ENCODE data around the gene SLC37A3. TPM values are rescaled to one million over a fixed set of nuclear protein-coding genes. Genes with fewer than 3 reads are reported as not detected.

SLC37A3 gene
- total RNA-seq, 1 donor from 2014 or later = 45.6 TPM

DNA sequence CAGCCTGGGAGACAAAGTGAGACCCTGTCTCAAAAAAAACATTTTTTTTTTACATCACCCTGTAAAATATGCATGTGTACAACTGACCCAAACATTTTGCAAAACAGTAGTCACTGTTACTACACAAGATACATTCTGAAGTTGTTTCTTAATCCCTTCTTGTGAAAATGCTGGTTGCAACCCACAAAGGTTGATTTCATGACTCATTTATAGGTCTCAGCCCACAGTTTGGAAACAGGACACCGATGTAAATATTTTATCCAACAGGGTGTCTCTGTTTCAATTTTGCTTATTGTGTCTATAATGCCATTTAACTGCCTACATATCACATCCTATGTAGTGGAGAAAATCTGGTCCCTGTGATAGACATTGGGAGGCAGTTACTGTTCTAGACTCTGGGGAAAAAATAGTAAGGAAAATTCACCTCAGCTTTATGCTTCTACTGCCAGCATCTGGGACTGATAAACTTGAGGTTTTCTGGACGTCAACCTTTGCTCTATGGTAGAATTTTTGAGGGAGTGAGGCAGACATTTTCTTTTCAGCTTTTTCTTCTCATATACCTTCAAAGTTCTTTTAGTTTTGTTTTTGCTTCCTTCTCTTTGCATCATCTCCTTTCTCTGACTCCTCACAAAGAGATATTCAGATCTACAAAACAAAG lies 4.0 kb upstream of the SLC37A3 start:
- DNase-seq (ENCODE audit: low spot score) = no peak

- no peak for DNase-seq (ENCODE audit: low spot score)
Observed at GRCh38 chr7:140400381-140400780, 2.1 kb upstream of the SLC37A3 start.

GRCh38 chr7:140398821-140399220 lies 491 bp upstream of the SLC37A3 start:
- peak; percentile 28 for DNase-seq (ENCODE audit: low spot score)

DNA sequence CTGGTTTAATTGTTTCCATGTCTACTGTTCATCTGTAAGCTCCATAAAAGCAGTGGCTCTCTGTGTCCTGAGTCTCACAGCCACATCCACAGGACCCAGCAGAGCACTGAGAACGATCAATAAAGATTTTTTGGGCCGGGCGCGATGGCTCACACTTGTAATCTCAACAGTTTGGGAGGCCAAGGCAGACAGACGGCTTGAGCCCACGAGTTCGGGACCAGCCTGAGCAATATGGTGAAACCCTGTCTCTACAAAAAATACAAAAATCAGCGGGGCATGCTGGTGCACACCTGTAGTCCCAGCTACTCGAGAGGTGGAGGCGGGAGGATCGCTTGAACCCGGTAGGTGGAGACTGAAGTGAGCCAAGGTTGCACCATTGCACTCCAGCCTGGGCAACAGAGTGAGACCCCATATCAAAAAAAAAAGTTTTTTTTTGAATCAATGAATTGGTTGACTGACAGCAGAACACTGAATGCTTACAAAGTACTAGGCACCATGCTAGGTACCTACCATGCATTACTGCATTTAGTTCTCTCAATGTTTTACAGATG lies 4.5 kb downstream of the SLC37A3 start:
- DNase-seq (ENCODE audit: low spot score) = peak; percentile 41

GRCh38 chr7:140391634-140392033 lies 6.7 kb downstream of the SLC37A3 start:
- DNase-seq (ENCODE audit: low spot score) = no peak

DNA sequence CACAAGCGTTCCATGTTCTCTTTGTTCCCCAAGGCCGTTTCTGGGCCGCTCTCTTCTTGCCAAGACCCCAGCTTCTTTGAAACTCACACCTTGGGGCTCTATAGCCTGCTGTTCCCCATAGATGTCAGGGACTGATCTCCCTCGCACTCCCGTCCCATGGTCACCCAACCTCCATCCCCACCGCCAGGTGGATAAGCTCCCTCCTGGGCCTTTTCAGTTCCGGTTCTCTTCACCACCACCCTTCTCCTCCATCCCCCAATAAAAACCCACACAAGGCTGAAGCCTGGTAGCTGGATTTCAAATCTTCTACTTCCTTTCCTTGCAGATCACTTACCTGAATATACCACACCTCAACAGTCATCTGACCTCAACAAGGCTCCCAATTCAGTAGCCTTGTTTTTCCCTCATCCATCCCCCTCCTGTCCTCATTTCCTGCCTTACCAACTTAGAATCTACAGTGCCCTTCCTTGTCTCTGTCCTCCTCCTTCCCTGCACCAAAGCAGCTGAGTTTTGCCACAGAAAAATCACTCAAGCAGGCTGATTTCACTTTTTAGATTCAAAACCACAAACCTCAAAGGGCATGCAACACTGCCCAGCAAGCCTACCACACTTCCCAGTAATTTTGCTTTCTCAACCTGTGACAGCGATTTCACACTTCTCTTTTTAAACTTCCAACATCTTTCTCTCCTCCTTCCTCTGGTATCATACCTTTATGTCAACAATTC lies 7.7 kb downstream of the SLC37A3 start:
- DNase-seq (ENCODE audit: low spot score) = peak; percentile 62

GRCh38 chr7:140390034-140390433 lies 8.3 kb downstream of the SLC37A3 start:
- DNase-seq (ENCODE audit: low spot score) = peak; percentile 4

GRCh38 chr7:140389445-140389844 lies 8.9 kb downstream of the SLC37A3 start:
- no peak for DNase-seq (ENCODE audit: low spot score)

DNA sequence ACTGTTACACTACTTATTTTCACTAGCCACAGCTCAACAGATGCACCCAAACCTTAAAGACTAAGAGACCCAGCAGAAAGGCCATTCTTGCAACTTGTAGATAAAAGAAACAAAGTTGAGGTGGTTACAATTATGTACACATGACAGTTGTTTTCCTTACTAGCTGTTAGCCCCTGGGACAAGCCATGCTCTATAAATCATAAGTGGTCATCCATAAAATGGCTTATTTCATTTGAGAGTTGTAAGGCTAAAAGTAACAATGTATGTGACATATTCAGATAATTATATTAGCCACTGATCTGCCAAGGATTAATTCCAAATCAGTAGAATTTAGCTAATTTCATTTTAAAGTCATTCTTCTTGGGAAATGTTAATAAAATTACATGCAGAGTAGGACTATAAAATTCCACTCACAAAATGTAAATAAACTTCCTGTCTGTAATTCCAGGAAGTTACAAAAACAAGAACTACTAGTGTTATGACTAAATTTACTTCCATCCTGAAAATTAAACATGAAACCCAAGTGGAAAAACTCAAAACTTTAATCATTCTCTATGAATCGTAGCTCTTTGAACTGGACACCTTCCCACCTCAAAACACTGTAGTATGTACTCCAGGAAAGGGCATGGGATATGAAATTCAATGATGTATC lies 13.3 kb downstream of the SLC37A3 start:
- no peak for DNase-seq (ENCODE audit: low spot score)

- peak; percentile 22 for DNase-seq (ENCODE audit: low spot score)
Observed at GRCh38 chr7:140383954-140384713, 14.2 kb downstream of the SLC37A3 start.

- DNase-seq (ENCODE audit: low spot score) = peak; percentile 9
Observed at GRCh38 chr7:140375892-140376730, 22.2 kb downstream of the SLC37A3 start.

GRCh38 chr7:140375323-140375722 lies 23.0 kb downstream of the SLC37A3 start:
- DNase-seq (ENCODE audit: low spot score) = no peak

DNA sequence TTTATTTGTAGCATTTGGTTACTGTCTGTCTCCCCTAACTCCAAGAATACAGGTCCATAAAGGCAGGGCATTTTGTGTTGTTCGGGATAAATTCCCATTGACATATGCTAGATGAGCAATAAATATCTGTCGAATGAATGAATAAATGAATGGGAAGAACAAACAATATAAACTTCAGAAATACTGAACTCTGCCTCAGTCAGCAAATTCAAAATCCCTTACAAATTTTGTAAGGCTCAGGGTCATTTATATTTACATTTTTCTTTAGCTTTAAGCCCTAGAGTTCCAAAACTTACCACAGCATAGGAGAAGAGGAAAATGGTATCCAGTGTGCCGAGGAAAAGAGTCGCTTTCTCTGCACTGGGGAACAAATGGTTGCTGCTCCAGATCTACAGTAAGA lies 29.0 kb downstream of the SLC37A3 start:
- no peak for DNase-seq (ENCODE audit: low spot score)

DNA sequence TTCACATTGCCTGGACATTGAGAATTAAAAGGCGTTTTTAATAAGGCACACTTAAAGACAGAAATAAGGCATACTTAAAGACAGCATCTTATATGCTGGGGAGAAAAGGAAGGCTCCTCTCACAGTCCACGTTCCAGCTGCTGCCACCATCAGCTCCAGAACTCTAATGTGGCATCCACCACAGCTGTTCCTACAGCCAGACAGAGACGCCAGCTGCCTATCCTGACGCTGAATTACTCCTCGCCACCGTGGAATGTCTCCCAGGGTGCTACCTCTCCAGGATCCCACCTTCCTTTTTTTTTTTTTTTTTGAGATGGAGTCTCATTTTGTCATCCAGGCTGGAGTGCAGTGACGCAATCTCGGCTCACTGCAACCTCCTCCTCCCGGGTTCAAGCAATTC lies 30.8 kb downstream of the SLC37A3 start:
- no peak for DNase-seq (ENCODE audit: low spot score)

DNA sequence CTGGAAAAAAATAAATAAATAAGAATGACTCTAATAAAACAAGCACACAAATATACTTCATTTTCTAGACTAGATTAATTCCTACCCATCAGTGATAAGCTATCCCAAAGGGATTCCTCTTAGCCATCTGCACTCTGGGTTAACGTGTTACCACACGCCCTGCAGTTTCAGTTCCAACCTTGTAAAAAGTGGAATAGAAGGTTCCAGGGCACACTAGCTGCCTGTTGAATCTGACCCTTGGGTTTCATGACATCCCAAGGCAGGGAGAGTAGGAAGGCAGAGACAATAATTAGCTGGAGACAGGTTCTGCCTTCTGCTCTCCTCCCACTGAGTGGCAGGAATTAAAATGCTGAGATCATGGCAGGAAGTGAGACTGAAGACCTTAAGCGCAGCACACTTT lies 33.5 kb downstream of the SLC37A3 start:
- no peak for DNase-seq (ENCODE audit: low spot score)

DNA sequence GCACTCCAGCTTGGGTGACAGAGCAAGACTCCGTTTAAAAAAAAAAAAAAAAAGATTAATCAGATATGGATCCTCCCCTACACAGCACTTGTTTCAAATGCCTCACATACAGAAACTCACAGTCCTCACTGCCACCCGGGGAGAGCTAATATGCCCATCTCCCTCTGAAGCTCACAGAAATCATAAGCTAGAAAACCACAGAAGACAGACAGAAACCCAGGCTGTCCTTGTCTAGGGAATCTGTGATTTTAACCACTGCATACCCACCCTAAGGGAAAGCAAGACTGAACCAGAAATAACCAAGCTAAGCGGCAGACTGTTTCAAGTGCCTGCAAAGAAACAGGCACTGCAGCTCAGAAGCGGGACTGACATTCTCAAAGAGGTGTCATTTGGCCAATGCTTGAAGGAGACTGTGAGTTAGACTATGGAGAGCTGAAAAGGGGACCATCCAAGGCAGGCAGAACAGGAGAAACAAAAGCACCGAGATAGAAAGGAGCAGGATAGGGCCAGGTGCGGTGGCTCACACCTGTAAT lies 37.6 kb downstream of the SLC37A3 start:
- no peak for DNase-seq (ENCODE audit: low spot score)

DNA sequence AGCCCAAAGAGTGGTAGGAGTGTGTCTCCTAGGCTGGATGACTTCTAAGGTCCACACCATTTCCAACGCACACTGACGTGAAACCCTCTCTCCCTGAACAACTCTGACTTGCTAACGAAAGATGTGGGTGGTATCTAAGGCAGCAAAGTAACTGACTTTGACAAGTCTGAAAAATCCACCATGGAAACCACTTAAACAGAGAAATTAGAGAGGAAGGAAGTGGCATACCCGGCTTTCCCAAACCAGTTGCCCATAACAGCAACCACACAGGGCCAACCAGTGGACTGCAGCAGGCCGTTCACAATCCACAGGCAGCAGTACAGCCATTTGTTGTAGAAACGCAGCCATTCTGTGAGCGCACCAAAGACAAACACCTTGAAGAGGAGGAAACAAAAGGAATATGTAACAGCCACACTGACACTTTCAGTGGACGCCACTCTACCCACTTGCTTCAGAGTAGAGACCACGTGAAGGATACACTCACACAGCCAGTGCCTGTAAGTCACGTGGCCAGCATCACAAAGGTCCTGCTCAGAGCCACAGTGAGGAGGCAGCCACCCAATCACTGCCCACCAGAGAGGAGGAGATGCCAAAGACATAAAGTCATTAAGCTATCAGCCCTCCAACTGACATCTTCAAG lies 39.8 kb downstream of the SLC37A3 start:
- no peak for DNase-seq (ENCODE audit: low spot score)

- DNase-seq (ENCODE audit: low spot score) = no peak
Observed at GRCh38 chr7:140358024-140358411, 40.3 kb downstream of the SLC37A3 start.

DNA sequence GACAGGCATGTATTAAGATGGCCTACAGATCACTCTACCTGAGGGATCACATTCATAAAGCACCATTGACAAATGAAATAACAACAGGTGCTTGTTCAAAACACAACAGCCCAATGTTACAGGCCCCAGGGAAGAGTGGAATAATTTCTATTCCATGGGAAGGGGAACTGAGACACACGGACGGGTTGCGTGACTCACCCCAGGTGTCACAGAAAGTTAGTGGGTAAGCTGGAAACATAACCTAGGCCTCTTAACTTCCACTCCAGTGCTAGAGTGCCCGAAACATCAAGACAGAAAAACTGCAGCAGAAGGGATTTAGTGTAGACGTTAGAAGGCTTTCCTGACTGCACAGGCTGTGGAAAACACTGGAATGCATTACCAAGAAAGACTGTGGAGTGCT lies 48.3 kb downstream of the SLC37A3 start:
- no peak for DNase-seq (ENCODE audit: low spot score)

Measured in mesenteric fat pad (tissue), 1 donor.